Measurements from ENCODE around the gene SCGB1D2.

The SCGB1D2 gene

GRCh38 chr11:62264004-62264403 lies 22.0 kb downstream of the SCGB1D2 start:
- DNase-seq = no peak

- no peak for DNase-seq
Measured at GRCh38 chr11:62266558-62266957, 24.5 kb downstream of the SCGB1D2 start.

GRCh38 chr11:62267050-62267449 lies 25.0 kb downstream of the SCGB1D2 start:
- no peak for DNase-seq

GRCh38 chr11:62267576-62267975 lies 25.5 kb downstream of the SCGB1D2 start:
- no peak for DNase-seq

GRCh38 chr11:62269654-62270278 lies 27.7 kb downstream of the SCGB1D2 start, which contains the start of gene SCGB2A2:
Gene SCGB2A2, plus strand, starts transcription at chr11:62270158. Its CDS starts 59 bp downstream, at chr11:62270217.
- DNase-seq = no peak

- DNase-seq = no peak
Measured at GRCh38 chr11:62273284-62273683, 31.2 kb downstream of the SCGB1D2 start.

GRCh38 chr11:62273789-62274275 lies 31.8 kb downstream of the SCGB1D2 start:
- DNase-seq = no peak

GRCh38 chr11:62280452-62280851 lies 38.4 kb downstream of the SCGB1D2 start:
- DNase-seq = no peak
